ENCODE data around the gene SHISA6. TPM values are rescaled to one million over a fixed set of nuclear protein-coding genes. Genes with fewer than 3 reads are reported as not detected.

Gene SHISA6
- polyA plus RNA-seq, 1 experiment = not detected

DNA sequence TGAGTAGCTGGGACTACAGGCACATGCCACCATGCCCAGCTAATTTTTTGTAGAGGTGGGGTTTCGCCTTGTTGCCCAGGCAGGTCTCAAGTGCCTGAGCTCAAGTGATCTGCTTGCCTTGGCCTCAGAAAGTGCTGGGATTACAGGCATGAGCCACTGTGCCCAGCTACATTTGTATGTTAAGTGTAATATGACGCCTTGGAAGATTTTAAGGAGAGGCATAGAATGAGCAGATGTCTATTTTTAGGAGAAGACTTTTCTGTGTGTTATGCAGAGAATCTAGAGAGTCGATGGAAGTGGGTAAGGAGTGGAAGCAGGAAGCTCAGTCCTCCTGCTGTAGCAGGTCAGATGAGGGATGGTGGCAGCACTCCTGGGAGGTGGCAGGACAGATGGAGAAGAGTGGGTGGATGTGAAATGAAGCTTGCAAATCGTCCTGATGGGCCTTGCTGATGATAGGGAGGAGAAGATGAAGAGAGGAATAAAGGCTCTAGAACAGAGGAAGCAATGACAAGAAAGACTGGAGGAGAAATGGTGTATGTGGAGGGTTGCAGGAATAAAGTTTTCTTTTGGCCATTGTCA lies 125.3 kb downstream of the SHISA6 start:
- H3K4me3 ChIP-seq (ENCODE audit: low read depth, low read length) = no peak overlapping the region
- H3K36me3 ChIP-seq (ENCODE audit: control insufficient read depth, insufficient read depth, low read length) = no peaks in the 10 kb centered on the region
- no peak for DNase-seq (ENCODE audit: low read depth)
- H3K27me3 ChIP-seq (ENCODE audit: control insufficient read depth, insufficient read depth, low read length) = no peaks in the 10 kb centered on the region
- ChIA-PET CTCF (interaction anchor here (0.6 kb wide), 1 partner anchor 346 kb away, joined by 3 read pairs; no protein-coding TSS in a partner anchor), POLR2A (no interaction called here)
- TF ChIP-seq, protein P1, sequence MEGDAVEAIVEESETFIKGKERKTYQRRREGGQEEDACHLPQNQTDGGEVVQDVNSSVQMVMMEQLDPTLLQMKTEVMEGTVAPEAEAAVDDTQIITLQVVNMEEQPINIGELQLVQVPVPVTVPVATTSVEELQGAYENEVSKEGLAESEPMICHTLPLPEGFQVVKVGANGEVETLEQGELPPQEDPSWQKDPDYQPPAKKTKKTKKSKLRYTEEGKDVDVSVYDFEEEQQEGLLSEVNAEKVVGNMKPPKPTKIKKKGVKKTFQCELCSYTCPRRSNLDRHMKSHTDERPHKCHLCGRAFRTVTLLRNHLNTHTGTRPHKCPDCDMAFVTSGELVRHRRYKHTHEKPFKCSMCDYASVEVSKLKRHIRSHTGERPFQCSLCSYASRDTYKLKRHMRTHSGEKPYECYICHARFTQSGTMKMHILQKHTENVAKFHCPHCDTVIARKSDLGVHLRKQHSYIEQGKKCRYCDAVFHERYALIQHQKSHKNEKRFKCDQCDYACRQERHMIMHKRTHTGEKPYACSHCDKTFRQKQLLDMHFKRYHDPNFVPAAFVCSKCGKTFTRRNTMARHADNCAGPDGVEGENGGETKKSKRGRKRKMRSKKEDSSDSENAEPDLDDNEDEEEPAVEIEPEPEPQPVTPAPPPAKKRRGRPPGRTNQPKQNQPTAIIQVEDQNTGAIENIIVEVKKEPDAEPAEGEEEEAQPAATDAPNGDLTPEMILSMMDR (IDR thresholded peaks at IDR 0.05; ENCODE audit: insufficient read depth, low read depth, low read length) = no peak

DNA sequence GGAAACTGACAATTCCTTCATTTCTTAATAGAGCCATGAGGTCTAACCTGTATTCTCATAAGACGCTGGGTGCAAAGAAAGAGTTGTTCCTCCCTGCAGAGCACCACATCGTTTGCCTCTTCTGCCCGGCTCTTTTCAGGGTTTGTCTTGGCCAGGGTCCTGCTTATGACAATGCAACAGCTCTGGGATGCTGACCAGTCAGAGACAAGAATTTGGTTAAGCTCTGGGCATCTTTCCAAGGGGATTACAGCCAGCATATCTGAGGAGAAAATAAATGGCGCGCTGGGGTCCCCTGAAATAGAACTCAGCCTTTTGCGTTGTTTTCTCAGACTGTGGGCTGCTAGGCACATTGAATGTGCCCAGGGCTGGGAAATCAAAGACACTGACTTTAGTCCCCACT lies 128.6 kb downstream of the SHISA6 start:
- H3K4me3 ChIP-seq (ENCODE audit: low read depth, low read length) = no peak overlapping the region
- no peaks in the 10 kb centered on the region for H3K27me3 ChIP-seq (ENCODE audit: control insufficient read depth, insufficient read depth, low read length)
- POLR2A ChIA-PET = no interaction called here
- CTCF ChIA-PET = no interaction called here
- no peaks in the 10 kb centered on the region for H3K36me3 ChIP-seq (ENCODE audit: control insufficient read depth, insufficient read depth, low read length)
- DNase-seq (ENCODE audit: low read depth) = no peak
- TF ChIP-seq, protein P1 (IDR thresholded peaks at IDR 0.05; ENCODE audit: insufficient read depth, low read depth, low read length) = no peak

DNA sequence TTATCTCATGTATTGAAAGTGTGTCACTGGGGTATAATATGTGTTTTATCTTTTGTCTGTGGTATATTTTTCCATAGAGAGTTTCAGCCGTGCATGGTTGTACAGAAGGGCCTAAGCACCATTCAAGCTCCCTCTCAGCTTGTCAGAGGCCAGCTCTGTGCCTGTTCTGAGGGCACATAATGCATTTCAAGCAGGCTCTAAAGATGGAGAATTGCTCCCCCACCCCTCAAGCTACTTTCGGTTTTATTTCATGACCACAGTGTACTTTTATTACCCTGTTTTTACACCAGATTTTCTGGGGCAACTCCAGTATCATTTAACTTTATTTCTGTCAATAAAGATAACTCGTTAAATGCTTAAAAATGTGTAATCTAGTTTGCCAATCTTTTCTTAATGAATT lies 131.7 kb downstream of the SHISA6 start:
- ChIA-PET POLR2A (no interaction called here), CTCF (no interaction called here)
- Histone ChIP-seq H3K36me3 (ENCODE audit: control insufficient read depth, insufficient read depth, low read length) (no peaks in the 10 kb centered on the region), H3K27me3 (ENCODE audit: control insufficient read depth, insufficient read depth, low read length) (no peaks in the 10 kb centered on the region), H3K4me3 (ENCODE audit: low read depth, low read length) (no peak overlapping the region)
- TF ChIP-seq, protein P1 (IDR thresholded peaks at IDR 0.05; ENCODE audit: insufficient read depth, low read depth, low read length) = no peak
- DNase-seq (ENCODE audit: low read depth) = no peak

DNA sequence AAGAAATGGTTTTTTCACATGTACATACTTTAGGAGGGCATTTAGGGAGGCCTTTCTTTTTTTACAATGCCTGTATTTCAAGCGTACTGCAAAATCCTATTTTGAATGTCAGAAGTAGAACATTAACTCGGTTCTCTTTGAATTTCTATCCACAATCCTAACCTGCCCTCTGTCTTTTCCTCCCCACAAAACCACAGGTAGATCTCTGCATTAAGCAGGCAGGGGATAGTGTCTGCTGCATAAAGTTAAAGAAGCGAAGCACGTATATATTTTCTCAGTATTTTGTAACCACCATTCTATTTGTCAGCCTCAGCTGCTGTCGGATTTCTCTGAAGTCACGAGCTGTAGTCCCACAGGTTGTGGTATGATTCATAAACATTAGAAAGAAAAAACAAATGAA lies 137.5 kb downstream of the SHISA6 start:
- TF ChIP-seq, protein P1 (IDR thresholded peaks at IDR 0.05; ENCODE audit: insufficient read depth, low read depth, low read length) = no peak
- ChIA-PET POLR2A (no interaction called here), CTCF (no interaction called here)
- Histone ChIP-seq H3K36me3 (ENCODE audit: control insufficient read depth, insufficient read depth, low read length) (no peaks in the 10 kb centered on the region), H3K27me3 (ENCODE audit: control insufficient read depth, insufficient read depth, low read length) (no peaks in the 10 kb centered on the region), H3K4me3 (ENCODE audit: low read depth, low read length) (no peak overlapping the region)
- no peak for DNase-seq (ENCODE audit: low read depth)

DNA sequence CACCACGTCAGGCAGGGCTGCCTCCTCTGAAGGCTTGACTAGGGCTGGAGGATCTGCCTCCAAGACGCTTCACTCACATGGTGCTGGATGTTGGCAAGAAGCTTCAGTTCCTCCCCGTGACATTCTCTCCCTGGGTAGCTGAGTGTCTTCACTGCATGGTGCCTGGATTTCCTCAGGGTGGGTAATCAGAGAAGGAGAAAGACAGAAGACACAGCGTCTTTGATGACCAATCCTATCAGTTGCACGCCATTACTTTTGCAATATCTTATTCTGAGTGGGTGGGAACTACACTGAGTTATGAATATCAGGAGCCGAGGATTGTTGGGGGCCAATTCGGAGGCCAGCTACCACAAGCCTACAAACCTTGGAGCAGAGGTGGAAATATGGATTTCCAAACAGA lies 139.7 kb downstream of the SHISA6 start:
- DNase-seq (ENCODE audit: low read depth) = no peak
- TF ChIP-seq, protein P1 (IDR thresholded peaks at IDR 0.05; ENCODE audit: insufficient read depth, low read depth, low read length) = no peak
- Histone ChIP-seq H3K27me3 (ENCODE audit: control insufficient read depth, insufficient read depth, low read length) (no peaks in the 10 kb centered on the region), H3K36me3 (ENCODE audit: control insufficient read depth, insufficient read depth, low read length) (no peaks in the 10 kb centered on the region), H3K4me3 (ENCODE audit: low read depth, low read length) (no peak overlapping the region)
- POLR2A ChIA-PET = no interaction called here
- CTCF ChIA-PET = no interaction called here
